Keratinocyte (primary cell): ENCODE measurements around the gene KCNMA1. TPM values are rescaled to one million over a fixed set of nuclear protein-coding genes. Genes with fewer than 3 reads are reported as not detected.

Experiments
- DNase-seq: peaks from one replicate; pipeline ENCODE4 v3.0.0-alpha.2; 2011; ENCODE audit warnings: low read depth, missing footprints, low spot score
- FAIRE-seq: peaks from 2 replicates; lab custom pipeline; 2011; peaks lifted over from hg19 to GRCh38; lab: Jason Lieb, UNC
- H2AFZ ChIP-seq: 2 replicates; pipeline ENCODE4 v1.6.0; 2012; ENCODE audit warnings: low read length, control low read depth, inconsistent platforms; ENCODE audit not compliant: control insufficient read depth
- H3K27ac ChIP-seq: 2 replicates; pipeline ENCODE4 v1.5.1; 2011; ENCODE audit warnings: low read length; ENCODE audit not compliant: control insufficient read depth, insufficient read depth
- H3K27me3 ChIP-seq: 3 replicates; pipeline ENCODE4 v1.6.0; 2011; ENCODE audit warnings: low read length; ENCODE audit not compliant: control insufficient read depth, insufficient read depth; ENCODE audit errors: extremely low read depth
- H3K36me3 ChIP-seq, 2 experiments: 2 replicates in 1 of 2; 3 replicates in 1 of 2; pipeline ENCODE4 v1.5.1; 2011; ENCODE audit warnings: low read length in 2 of 2, mild to moderate bottlenecking in 1 of 2; ENCODE audit not compliant: control insufficient read depth in 2 of 2, insufficient read depth in 2 of 2; ENCODE audit errors: extremely low read depth in 1 of 2
- H3K4me1 ChIP-seq: 3 replicates; pipeline ENCODE4 v1.5.1; 2011; ENCODE audit warnings: low read length; ENCODE audit not compliant: control insufficient read depth, insufficient read depth; ENCODE audit errors: extremely low read depth
- H3K4me2 ChIP-seq: 3 replicates; pipeline ENCODE4 v1.6.0; 2011; ENCODE audit warnings: low read depth, low read length; ENCODE audit not compliant: control insufficient read depth, insufficient read depth; ENCODE audit errors: extremely low read depth
- H3K4me3 ChIP-seq, 3 experiments: fragments of 200-600 bp in 1 of 3; sonication (generic) in 1 of 3; 2 replicates in 2 of 3; 3 replicates in 1 of 3; pipeline ENCODE4 v1.5.1; 2011 to 2016; ENCODE audit warnings: low read length in 3 of 3, mild to moderate bottlenecking in 3 of 3, control low read depth in 2 of 3, inconsistent platforms in 1 of 3, low read depth in 1 of 3, mixed read lengths in 1 of 3, mixed run types in 1 of 3, moderate library complexity in 1 of 3; ENCODE audit not compliant: control insufficient read depth in 2 of 3, insufficient read depth in 2 of 3; ENCODE audit errors: extremely low read depth in 1 of 3
- H3K79me2 ChIP-seq: 2 replicates; pipeline ENCODE4 v1.6.0; 2012; ENCODE audit warnings: low read length; ENCODE audit not compliant: control insufficient read depth, insufficient read depth
- H3K9ac ChIP-seq: 3 replicates; pipeline ENCODE4 v1.6.0; 2011; ENCODE audit warnings: low read length; ENCODE audit not compliant: control insufficient read depth, insufficient read depth; ENCODE audit errors: extremely low read depth
- H3K9me1 ChIP-seq: 3 replicates; pipeline ENCODE4 v1.6.0; 2011; ENCODE audit warnings: low read length; ENCODE audit not compliant: control insufficient read depth, insufficient read depth; ENCODE audit errors: extremely low read depth
- H3K9me3 ChIP-seq: 2 replicates; pipeline ENCODE4 v1.5.1; 2012; ENCODE audit warnings: low read depth, low read length; ENCODE audit not compliant: control insufficient read depth
- H4K20me1 ChIP-seq: 3 replicates; pipeline ENCODE4 v1.6.0; 2011; ENCODE audit warnings: low read length; ENCODE audit not compliant: control insufficient read depth, insufficient read depth; ENCODE audit errors: extremely low read depth
- CTCF ChIP-seq, 3 experiments: IDR thresholded peaks in 1 of 3; conservative IDR thresholded peaks in 1 of 3; optimal IDR thresholded peaks in 1 of 3; 2 replicates in 2 of 3; 3 replicates in 1 of 3; pipeline versions ENCODE3 to v1.5.1; 2011; ENCODE audit warnings: low read length in 3 of 3, mild to moderate bottlenecking in 3 of 3, moderate library complexity in 2 of 3, control low read depth in 1 of 3, inconsistent platforms in 1 of 3; ENCODE audit not compliant: insufficient read depth in 2 of 3; ENCODE audit errors: extremely low read depth in 1 of 3
- EZH2 ChIP-seq: IDR thresholded peaks from one replicate; pipeline ENCODE4 v1.6.1; 2012; ENCODE audit warnings: inconsistent platforms, mild to moderate bottlenecking, low read length, moderate library complexity
- dilution Hi-C: fragments of 300-500 bp; cut with MboI; formaldehyde crosslinking; loops from one replicate; pipeline ENCODE4 v1.7.0; 2020; ENCODE audit warnings: low sequenced_read_pairs; ENCODE audit not compliant: extremely low pct_ligation_motif_present
- polyA plus RNA-seq, 5 experiments: library from polyadenylated mRNA; depleted of rRNA in 3 of 5; stranded (reverse) in 3 of 5; stranded (forward) in 1 of 5; unstranded in 1 of 5; fragments of >200 nt; gene quantifications; 1 replicate in 1 of 5; 2 replicates in 3 of 5; 3 replicates in 1 of 5; pipeline versions ENCODE4 v1.2.1 to v1.2.3, GENCODE V29; 2011 to 2012; ENCODE audit warnings: missing spikeins in 2 of 5, low read depth in 1 of 5, low replicate concordance in 1 of 5

Gene KCNMA1
- polyA plus RNA-seq, 1 donor (not counting 4 experiments of a cell fraction or from before 2014, with no cell fraction given): 6.3 TPM

GRCh38 chr10:77363210-77363609 lies 274.4 kb downstream of the KCNMA1 start:
- no peak overlapping the region for H3K4me3 ChIP-seq

GRCh38 chr10:77361831-77362230 lies 275.8 kb downstream of the KCNMA1 start:
- Histone ChIP-seq H3K27me3 (no peaks in the 10 kb centered on the region), H3K79me2 (no peaks in the 10 kb centered on the region), H3K9ac (no peak overlapping the region), H2AFZ (no peak overlapping the region), H3K4me3 (no peak overlapping the region), H3K36me3 (no peaks in the 10 kb centered on the region), H3K4me2 (no peak overlapping the region), H4K20me1 (no peaks in the 10 kb centered on the region), H3K9me1 (no peaks in the 10 kb centered on the region), H3K9me3 (no peaks in the 10 kb centered on the region), H3K27ac (no peak overlapping the region), H3K4me1 (peaks cover 20% of the 10 kb centered on the region)
- DNase-seq: no peak
- TF ChIP-seq EZH2 (no peak), CTCF (optimal IDR thresholded peaks at IDR 0.05 in 1 of 3, IDR thresholded peaks at IDR 0.05 in 1 of 3, conservative IDR thresholded peaks at IDR 0.05 in 1 of 3; ENCODE audit: extremely low read depth in 1 of 3, insufficient read depth in 2 of 3, low read length in 3 of 3) (no peak)
- dilution Hi-C loops: no loop called here
- no peak for FAIRE-seq

More at GRCh38 chr10:77363210-77363609, 274.4 kb downstream of the KCNMA1 start:
- Histone ChIP-seq H3K4me1 (peaks cover 7% of the 10 kb centered on the region), H3K9me1 (no peaks in the 10 kb centered on the region), H3K79me2 (no peaks in the 10 kb centered on the region), H3K36me3 (no peaks in the 10 kb centered on the region), H2AFZ (no peak overlapping the region), H3K9ac (no peak overlapping the region), H3K4me2 (no peak overlapping the region), H3K27ac (no peak overlapping the region), H3K27me3 (no peaks in the 10 kb centered on the region), H3K9me3 (no peaks in the 10 kb centered on the region), H4K20me1 (no peaks in the 10 kb centered on the region)
- dilution Hi-C loops: no loop called here
- no peak for DNase-seq
- no peak for FAIRE-seq
- TF ChIP-seq CTCF (optimal IDR thresholded peaks at IDR 0.05 in 1 of 3, IDR thresholded peaks at IDR 0.05 in 1 of 3, conservative IDR thresholded peaks at IDR 0.05 in 1 of 3; ENCODE audit: extremely low read depth in 1 of 3, insufficient read depth in 2 of 3, low read length in 3 of 3) (no peak), EZH2 (no peak)
